ENCODE measurements around the gene PAWR. TPM values are rescaled to one million over a fixed set of nuclear protein-coding genes. Genes with fewer than 3 reads are reported as not detected.
"Not testable (repeated sequence)": the region's sequence is repeated elsewhere in the genome, so short reads cannot be mapped to it uniquely, and the experiment has no call there.

Gene PAWR
- total RNA-seq, 1 experiment from 2014 or later: 116 TPM

DNA sequence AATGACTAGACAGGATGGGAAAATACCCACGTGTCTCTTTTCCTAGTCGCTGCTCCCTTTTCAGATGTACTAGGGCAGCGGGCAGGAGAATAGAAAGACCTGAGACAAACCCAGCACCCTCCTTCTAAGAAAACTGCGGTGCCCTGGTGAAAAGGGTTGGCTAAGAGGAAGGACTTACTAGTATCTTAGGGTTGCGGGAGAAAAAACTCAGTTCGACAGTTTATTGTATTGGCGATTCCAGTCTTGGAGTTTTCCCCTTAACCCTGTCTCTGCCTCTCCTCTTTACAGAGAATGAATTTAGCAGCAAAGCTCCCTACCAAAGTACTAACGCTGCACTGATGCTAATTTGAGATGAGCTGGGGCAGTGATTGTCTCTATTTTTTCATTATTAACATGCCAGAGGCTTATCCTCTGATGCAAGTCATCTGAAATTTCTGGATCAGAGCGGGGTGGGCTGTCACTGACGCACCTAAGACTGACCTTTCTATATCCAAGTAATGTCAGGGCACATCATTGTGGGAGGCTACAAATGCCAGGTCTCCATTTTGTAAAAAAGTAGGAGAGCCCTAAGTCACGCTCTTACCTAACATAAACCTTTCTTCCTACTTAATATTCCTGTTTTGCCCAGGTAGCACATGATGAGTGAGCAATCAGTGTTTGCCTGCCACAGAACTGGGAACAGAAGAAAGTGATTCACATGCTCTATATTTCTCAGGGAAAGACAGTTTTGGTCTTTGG is 916 bp upstream of the PAWR start:
- Histone ChIP-seq H3K27me3 (ENCODE audit: control insufficient read depth, insufficient read depth, low read length) (no peaks in the 10 kb centered on the region), H3K4me3 (ENCODE audit: insufficient read depth, low read depth, low read length) (peak overlapping the region; percentile 72), H3K36me3 (replicated peaks; ENCODE audit: control insufficient read depth, insufficient read depth, low read length) (no peaks in the 10 kb centered on the region)
- peak; percentile 39 for DNase-seq

DNA sequence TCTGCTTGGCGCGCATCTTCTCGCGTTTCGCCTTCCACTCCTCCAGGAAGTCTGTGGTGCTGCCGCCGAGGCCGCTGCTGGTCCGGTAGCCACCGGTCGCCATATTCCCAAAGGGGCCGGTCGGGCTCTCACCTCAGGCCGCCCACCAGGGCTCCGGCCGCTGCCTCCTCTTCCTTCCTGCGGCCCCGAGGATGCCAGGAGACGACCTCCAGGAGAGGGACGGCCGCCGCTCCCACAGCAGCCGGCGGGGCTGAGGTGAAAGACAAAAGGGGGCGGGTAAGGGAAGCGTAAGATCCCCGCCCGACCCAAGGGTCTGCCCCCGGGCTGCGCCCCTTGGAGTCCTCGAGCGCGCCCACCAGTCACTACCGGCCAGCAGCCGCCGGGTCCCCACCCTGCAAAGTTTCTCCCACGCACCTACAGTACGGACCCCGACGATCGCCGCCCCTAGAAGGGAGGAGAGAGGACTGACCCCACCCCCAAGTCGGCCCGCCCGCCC is 574 bp downstream of the PAWR start:
- Histone ChIP-seq H3K4me3 (ENCODE audit: insufficient read depth, low read depth, low read length) (peak overlapping the region; percentile 95), H3K27me3 (ENCODE audit: control insufficient read depth, insufficient read depth, low read length) (no peaks in the 10 kb centered on the region), H3K36me3 (replicated peaks; ENCODE audit: control insufficient read depth, insufficient read depth, low read length) (no peaks in the 10 kb centered on the region)
- no peak for DNase-seq

DNA sequence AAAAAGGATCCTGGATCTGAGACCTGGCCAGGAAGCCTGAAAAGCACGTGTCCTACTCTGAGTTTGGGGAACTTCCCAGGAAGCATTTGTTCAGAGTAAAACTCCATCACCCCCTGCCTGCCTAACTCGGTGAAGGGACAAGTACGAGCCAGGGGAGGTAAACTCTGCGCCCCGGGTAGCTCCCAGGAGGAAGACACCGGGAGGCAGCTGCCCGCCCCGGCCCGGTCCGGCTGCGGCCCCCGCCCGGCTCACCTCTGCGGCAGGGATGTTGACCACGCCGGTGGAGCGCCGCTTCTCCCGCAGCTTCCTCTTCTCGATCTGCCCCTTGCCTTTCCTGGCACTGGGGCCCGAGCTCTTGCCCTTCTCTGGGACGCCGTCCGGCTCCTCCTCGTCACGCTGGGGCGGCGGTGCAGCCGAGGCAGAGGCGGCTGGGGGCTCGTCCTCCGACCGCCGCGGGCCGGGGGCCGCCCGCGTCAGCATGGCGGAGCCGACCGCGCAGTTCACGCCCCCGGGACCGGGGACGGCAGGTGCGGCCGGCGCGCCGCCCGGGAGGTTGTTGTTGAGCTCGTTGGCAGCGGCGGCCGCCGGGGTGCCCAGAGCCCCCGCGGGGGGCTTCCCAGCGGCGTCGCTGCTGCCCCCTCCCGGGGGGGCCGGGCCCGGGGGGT is 1.2 kb downstream of the PAWR start:
- Histone ChIP-seq H3K36me3 (replicated peaks; ENCODE audit: control insufficient read depth, insufficient read depth, low read length) (no peaks in the 10 kb centered on the region), H3K27me3 (ENCODE audit: control insufficient read depth, insufficient read depth, low read length) (no peaks in the 10 kb centered on the region), H3K4me3 (ENCODE audit: insufficient read depth, low read depth, low read length) (peak overlapping the region; percentile 95)
- DNase-seq: peak; percentile 76

DNA sequence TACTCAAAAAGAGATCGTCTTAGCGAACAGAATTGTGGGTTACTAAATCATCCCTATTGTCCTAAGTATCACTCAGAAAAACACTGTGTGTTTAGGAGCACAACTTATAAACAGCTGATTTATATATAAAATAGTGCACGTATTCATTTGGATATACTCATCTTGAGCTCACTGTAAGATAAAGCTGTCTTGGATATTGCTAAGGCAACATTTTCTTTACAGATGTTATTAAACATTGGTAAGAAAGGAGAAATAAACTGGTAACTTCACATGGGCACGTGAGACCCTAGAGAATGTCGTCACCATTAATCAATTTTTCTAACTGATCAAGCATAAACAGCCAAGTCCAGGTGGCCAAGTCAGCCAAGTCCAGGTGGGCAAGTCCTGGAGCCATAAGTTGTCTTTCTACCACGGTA is 1.7 kb downstream of the PAWR start:
- peak overlapping the region; percentile 95 for H3K4me3 ChIP-seq (ENCODE audit: insufficient read depth, low read depth, low read length)

DNA sequence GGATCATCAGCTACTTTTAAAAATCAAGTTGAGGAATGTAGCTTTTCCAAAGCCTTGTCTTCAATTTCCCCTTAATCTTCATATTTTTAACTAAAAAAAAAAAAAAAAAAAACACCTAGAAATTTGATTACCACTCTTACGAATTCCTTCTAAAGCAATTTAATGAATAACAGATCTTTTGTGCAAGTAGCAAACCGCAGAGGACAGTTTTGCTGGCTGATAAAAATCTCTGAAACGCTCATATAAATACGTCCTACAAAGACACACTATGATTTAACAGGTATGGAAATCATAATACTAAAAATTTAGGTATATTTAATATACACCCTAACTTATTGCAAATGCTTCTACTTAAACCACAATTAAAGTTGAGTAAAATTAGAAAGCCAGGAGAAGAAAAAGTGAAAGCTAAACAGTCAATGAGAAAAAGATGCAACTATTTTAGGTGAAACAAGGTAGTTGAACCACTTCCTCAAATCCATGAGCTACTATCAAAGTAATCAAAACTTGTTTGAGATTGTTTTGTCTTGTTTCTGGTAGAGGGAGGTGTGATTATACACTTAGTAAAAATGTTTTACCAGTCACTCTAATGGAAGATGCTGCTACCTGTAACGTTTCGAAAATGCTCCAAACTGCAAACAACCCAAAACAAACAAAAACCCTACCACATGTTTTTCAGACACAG is 2.2 kb downstream of the PAWR start:
- Histone ChIP-seq H3K27me3 (ENCODE audit: control insufficient read depth, insufficient read depth, low read length) (no peaks in the 10 kb centered on the region), H3K4me3 (ENCODE audit: insufficient read depth, low read depth, low read length) (peak overlapping the region; percentile 95), H3K36me3 (replicated peaks; ENCODE audit: control insufficient read depth, insufficient read depth, low read length) (no peaks in the 10 kb centered on the region)
- DNase-seq: no peak

More for the DNA sequence above, 1.7 kb downstream of the PAWR start:
- no peaks in the 10 kb centered on the region for H3K36me3 ChIP-seq (replicated peaks; ENCODE audit: control insufficient read depth, insufficient read depth, low read length)
- no peak for DNase-seq
- H3K27me3 ChIP-seq (ENCODE audit: control insufficient read depth, insufficient read depth, low read length): no peaks in the 10 kb centered on the region

DNA sequence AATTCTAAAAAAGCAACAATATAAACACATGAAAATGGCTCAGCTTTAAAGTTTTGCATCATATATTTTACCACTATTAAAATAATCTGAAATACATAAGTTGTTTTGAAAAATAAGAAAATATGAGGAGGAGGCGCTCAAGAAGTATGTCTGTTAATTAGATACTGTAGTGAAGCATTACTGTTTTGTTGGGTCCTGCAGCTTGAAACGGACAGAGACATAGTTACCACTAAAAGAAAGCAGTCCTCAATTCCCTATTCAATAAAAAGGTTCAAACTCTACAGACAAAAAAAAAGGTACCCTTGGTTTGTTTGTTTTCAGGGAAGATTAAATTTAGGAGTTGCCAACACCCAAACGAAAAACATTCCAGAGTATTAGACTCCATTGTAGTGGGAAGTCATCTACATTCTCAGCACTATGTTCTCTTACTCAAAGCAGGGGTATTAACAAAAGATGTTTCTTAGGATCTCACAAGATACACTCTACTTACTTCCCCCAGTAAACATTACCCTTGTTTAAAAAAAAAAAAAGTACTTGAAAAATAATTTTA is 3.0 kb downstream of the PAWR start:
- no peaks in the 10 kb centered on the region for H3K36me3 ChIP-seq (replicated peaks; ENCODE audit: control insufficient read depth, insufficient read depth, low read length)
- no peaks in the 10 kb centered on the region for H3K27me3 ChIP-seq (ENCODE audit: control insufficient read depth, insufficient read depth, low read length)
- peak overlapping the region; percentile 95 for H3K4me3 ChIP-seq (ENCODE audit: insufficient read depth, low read depth, low read length)
- no peak for DNase-seq

DNA sequence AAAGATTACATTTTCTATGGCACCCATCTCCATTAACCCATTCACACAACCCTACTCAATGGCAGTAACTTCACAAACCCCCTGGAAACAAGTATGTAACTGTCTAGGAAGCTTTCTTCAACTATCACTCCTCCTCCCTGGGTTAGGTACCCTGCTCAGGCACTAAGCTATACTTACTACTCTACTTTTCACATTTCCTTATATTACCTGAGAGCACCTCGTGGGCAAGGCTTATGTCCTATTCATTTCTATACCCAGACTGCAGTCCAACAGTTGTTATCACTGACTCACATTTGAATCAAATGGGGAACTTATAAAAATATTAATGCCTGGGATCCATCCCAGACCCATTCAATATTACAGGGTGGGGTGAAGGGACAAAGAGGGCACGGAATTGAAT is 4.6 kb downstream of the PAWR start:
- Histone ChIP-seq H3K27me3 (ENCODE audit: control insufficient read depth, insufficient read depth, low read length) (no peaks in the 10 kb centered on the region), H3K36me3 (replicated peaks; ENCODE audit: control insufficient read depth, insufficient read depth, low read length) (no peaks in the 10 kb centered on the region), H3K4me3 (ENCODE audit: insufficient read depth, low read depth, low read length) (no peak overlapping the region; the same call in 1 of the 2 replicates)
- DNase-seq: no peak

DNA sequence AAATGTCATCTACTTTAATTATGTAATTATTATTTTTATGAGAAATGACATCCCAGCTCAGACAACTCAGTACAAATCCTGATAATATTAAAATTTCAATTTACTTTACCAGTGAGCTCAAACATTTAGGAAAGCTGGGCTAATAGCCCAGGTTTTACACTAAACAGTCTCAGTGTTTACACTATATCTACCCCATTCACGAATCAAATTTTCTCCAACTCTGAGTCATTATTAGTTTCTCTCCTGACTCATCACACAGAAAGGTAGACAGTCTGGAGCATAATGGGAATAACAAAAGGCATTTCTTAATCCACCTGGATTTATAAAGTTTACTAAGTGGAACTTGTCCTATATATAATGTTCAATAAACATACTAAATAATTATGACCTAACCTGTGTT is 5.7 kb downstream of the PAWR start:
- Histone ChIP-seq H3K36me3 (replicated peaks; ENCODE audit: control insufficient read depth, insufficient read depth, low read length) (no peaks in the 10 kb centered on the region; the same call in 1 of the 2 replicates), H3K27me3 (ENCODE audit: control insufficient read depth, insufficient read depth, low read length) (no peaks in the 10 kb centered on the region), H3K4me3 (ENCODE audit: insufficient read depth, low read depth, low read length) (no peak overlapping the region)
- no peak for DNase-seq

DNA sequence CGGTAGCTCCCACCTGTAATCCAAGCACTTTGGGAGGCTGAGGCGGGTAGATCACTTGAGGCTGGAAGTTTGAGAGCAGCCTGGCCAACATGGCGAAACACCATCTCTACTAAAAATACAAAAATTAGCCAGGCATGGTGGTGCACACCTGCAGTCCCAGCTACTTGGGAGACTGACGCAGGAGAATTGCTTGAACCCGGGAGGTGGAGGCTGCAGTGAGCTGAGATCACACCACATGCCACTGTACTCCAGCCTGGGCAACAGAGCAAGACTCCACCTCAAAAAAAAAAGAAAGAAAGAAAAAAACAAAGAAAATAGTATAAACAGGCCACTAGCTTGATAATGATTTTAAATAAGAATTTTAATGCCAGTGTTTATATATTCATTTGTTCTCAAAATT is 6.4 kb downstream of the PAWR start:
- not testable (repeated sequence) for H3K4me3 ChIP-seq (ENCODE audit: insufficient read depth, low read depth, low read length); H3K36me3 ChIP-seq (replicated peaks; ENCODE audit: control insufficient read depth, insufficient read depth, low read length); DNase-seq; H3K27me3 ChIP-seq (ENCODE audit: control insufficient read depth, insufficient read depth, low read length)

DNA sequence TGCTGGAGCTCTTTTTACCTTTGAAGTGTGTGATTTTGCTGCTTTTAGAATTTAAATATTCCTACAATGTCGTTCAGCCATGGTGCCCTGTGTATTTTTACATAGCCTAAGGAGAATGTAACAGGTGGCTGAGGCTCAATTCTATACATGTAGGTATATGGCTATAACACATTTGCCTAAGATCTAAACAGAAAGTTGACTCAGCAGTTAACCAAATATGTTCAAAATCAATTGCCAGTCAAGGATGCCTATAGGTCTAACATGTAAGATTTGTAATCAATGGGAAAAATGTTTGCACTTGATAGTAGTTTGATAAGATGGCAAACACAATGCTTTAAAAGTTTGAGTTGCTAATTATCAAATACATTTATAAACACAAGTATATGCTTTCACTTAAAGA is 8.2 kb downstream of the PAWR start:
- Histone ChIP-seq H3K36me3 (replicated peaks; ENCODE audit: control insufficient read depth, insufficient read depth, low read length) (no peaks in the 10 kb centered on the region; the same call in none of the 2 replicates), H3K27me3 (ENCODE audit: control insufficient read depth, insufficient read depth, low read length) (no peaks in the 10 kb centered on the region), H3K4me3 (ENCODE audit: insufficient read depth, low read depth, low read length) (no peak overlapping the region)
- no peak for DNase-seq

DNA sequence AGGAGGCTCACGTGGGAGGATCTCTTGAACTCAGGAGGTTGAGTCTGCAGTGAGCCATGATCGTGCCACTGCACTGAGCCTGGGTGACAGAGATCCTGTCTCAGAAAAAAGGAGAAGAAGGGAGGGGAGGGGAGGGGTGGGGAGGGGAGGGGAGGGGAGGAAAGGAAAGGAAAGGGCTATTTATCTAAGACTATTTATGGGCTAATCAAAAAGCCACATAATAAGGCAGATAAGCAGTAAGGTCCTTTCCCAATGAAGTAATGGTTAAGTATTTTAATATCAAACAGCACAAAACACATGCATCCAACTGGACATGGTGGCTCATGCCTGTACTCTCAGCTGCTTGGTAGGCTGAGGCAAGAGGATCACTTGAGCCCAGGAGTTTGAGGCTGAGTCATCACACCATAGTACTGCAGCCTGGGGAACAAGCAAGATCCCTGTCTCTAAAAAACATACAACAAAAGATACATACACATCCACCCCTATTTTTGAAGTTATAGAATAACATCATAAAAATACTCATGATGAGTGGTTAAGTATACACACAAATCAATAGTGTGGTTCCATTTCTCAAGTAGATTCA is 9.7 kb downstream of the PAWR start:
- H3K4me3 ChIP-seq (ENCODE audit: insufficient read depth, low read depth, low read length): no peak overlapping the region

DNA sequence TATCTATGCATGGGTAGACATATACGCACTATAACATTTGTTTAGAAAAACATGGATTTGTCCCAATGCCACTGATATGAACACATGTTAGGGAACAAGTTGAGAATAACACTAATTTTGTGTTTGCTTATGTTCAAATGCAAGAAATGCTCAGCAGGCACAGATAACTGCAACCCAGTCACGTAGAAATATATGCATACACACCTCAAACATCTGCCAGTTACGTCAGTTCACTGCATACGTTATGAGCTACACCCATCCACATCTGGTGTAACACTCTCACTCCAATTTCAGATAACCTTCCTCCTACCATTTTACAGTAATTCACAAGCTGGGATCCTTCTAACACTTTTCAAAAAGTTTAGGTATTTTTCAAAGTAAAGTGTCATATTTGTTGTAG is 10.7 kb downstream of the PAWR start:
- DNase-seq: no peak
- H3K4me3 ChIP-seq (ENCODE audit: insufficient read depth, low read depth, low read length): no peak overlapping the region
- H3K36me3 ChIP-seq (replicated peaks; ENCODE audit: control insufficient read depth, insufficient read depth, low read length): no peaks in the 10 kb centered on the region; the same call in none of the 2 replicates
- no peaks in the 10 kb centered on the region for H3K27me3 ChIP-seq (ENCODE audit: control insufficient read depth, insufficient read depth, low read length)

More for the DNA sequence above, 9.7 kb downstream of the PAWR start:
- H3K36me3 ChIP-seq (replicated peaks; ENCODE audit: control insufficient read depth, insufficient read depth, low read length): no peaks in the 10 kb centered on the region; the same call in none of the 2 replicates
- H3K27me3 ChIP-seq (ENCODE audit: control insufficient read depth, insufficient read depth, low read length): no peaks in the 10 kb centered on the region
- no peak for DNase-seq

DNA sequence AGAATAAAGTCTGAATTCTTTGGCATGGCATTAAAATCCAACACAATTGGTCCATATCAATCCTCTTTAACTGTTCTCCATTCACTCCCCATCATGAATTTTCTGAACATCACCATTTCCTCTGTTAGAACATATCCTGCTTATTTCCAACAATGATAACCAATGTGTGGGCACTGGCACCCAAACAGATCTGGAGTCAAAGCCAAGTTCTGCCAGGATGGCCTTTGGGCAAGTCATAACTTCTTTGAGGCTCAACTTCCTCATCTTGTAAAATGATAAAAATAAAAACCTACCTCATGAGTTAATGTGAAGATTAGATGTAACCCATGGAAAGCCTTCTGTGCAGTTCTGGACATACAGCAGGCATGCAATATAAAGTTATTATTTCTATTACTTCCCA is 12.5 kb downstream of the PAWR start:
- Histone ChIP-seq H3K4me3 (ENCODE audit: insufficient read depth, low read depth, low read length) (no peak overlapping the region), H3K36me3 (replicated peaks; ENCODE audit: control insufficient read depth, insufficient read depth, low read length) (no peaks in the 10 kb centered on the region; the same call in none of the 2 replicates), H3K27me3 (ENCODE audit: control insufficient read depth, insufficient read depth, low read length) (no peaks in the 10 kb centered on the region)
- DNase-seq: no peak

DNA sequence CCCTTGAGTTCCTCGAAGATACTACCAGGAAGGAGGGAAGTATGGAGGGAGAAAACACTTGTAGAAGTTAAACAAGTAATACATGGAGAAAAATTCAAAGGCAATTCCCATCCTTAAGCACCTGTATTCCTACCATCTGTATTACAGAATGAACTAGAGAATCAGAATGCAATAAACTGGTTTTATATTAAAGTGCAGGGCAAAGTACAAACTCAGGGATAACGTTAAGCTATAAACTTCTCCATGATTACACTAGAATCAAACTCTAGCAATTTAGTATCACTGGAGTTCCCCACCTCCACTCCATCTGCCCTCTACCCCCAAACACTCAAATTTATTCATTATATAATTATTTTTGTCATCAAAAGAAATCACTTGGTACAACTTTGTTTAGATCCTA is 13.1 kb downstream of the PAWR start:
- Histone ChIP-seq H3K4me3 (ENCODE audit: insufficient read depth, low read depth, low read length) (no peak overlapping the region), H3K36me3 (replicated peaks; ENCODE audit: control insufficient read depth, insufficient read depth, low read length) (no peaks in the 10 kb centered on the region; the same call in none of the 2 replicates)
- DNase-seq: no peak

More for the DNA sequence above, 13.1 kb downstream of the PAWR start:
- no peaks in the 10 kb centered on the region for H3K27me3 ChIP-seq (ENCODE audit: control insufficient read depth, insufficient read depth, low read length)

Data from H7 (cell line).